C4-2B (cell line): ENCODE data around the gene ZBP1.

Experiments used
- H3K27ac ChIP-seq: fragments of 450-650 bp; 2 replicates; pipeline ENCODE4 v1.5.1; 2017
- ZFX ChIP-seq: fragments of 450-650 bp; IDR thresholded peaks from 2 replicates; pipeline ENCODE4 v1.6.1; 2017
- TF ChIP-seq, protein P1 (sequence below): fragments of 450-650 bp; conservative IDR thresholded peaks from 2 replicates; pipeline ENCODE4 v1.5.1; 2017; ENCODE audit warnings: mild to moderate bottlenecking

The ZBP1 gene

DNA sequence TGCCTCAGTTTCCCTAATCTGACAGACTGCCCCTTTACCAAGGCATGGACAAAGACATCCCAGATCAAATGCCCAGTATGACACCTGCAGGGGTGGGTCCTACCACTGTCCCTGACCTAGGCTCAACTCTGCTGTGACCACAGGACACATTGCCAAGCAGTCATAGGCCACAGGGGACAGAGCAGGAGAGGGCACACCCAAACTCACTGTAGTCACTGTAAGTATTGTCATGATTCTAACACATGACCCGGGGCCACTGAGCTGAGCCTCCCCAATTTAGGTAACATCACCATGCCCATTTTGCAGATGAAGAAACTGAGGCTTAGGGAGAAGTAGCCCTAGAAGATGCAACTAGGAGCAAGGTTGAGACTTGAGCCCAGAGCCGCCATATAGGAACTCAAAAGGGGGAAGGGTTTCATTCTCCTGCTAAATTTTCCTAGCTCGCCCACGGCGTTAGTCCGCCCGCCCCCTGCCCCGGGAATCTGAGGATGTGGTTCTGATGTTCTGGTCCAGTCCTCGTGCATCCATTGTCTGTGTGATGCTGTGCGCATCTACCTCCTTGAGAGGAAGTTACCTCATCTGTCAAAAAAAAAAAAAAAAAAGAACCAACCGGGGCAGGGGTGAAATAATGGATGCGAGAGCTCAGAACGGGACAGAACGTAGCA, 44.8 kb upstream of the ZBP1 start:
- no peak overlapping the region for H3K27ac ChIP-seq
- no peak for TF ChIP-seq ZFX
- TF ChIP-seq, protein P1, sequence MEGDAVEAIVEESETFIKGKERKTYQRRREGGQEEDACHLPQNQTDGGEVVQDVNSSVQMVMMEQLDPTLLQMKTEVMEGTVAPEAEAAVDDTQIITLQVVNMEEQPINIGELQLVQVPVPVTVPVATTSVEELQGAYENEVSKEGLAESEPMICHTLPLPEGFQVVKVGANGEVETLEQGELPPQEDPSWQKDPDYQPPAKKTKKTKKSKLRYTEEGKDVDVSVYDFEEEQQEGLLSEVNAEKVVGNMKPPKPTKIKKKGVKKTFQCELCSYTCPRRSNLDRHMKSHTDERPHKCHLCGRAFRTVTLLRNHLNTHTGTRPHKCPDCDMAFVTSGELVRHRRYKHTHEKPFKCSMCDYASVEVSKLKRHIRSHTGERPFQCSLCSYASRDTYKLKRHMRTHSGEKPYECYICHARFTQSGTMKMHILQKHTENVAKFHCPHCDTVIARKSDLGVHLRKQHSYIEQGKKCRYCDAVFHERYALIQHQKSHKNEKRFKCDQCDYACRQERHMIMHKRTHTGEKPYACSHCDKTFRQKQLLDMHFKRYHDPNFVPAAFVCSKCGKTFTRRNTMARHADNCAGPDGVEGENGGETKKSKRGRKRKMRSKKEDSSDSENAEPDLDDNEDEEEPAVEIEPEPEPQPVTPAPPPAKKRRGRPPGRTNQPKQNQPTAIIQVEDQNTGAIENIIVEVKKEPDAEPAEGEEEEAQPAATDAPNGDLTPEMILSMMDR: no peak

DNA sequence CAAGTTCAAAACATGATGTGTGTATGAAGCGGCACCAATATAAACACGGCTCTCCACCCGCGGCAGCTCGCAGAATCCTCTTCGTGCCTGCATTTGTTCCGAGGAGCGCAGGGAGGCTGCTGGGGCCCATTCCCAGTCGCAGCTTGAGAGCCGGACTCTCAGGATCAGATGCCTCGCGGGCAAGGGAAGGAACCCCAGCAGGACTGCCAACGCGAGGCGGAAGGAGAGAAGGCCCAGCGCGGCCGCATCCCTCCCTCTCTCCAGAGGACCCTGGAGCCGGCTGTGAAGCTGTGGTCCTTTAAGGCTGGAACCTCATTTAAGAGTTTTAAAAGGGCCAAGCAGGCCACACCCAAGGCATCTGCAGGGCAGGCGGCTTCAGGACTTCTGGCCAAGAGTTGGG, 44.2 kb upstream of the ZBP1 start:
- no peak overlapping the region for H3K27ac ChIP-seq
- TF ChIP-seq, protein P1: no peak
- no peak for TF ChIP-seq ZFX

DNA sequence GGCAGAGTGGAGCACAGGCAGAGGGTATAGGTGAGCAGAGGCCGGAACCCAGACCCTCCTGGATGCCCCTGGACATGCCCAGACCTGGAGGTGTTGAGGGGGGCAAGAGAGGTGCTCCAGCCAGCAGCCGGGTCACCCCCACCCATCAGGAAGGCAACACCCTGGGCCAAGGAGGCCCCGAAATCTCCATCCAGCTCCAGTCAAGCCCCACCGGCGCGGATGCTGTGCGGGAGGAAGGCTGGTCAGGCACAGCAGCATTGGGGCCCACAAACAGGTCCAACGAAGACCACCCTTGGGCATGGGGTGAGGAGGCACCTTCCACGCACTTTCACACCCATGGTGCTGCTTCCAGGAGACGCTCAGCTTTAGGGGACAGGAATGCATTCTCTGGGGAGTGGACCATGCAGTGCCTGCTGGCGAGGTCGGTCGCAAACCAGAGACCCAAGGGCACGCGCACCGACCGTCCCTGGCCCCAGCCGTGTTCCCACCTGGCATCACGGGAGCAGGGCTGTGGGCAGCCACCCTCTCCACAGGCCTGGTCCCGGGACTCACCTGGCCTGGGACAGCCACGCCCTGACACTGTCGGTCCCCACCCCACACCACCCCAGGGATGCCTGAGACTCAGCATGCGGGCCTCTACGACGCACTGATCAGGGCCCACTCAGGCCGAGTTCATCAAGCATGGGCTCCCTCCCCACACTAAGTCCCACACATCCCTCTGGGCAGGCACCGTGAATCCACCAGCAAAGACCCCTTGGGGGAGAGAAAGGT, 43.6 kb upstream of the ZBP1 start:
- TF ChIP-seq, protein P1: no peak
- TF ChIP-seq ZFX: no peak
- no peak overlapping the region for H3K27ac ChIP-seq

DNA sequence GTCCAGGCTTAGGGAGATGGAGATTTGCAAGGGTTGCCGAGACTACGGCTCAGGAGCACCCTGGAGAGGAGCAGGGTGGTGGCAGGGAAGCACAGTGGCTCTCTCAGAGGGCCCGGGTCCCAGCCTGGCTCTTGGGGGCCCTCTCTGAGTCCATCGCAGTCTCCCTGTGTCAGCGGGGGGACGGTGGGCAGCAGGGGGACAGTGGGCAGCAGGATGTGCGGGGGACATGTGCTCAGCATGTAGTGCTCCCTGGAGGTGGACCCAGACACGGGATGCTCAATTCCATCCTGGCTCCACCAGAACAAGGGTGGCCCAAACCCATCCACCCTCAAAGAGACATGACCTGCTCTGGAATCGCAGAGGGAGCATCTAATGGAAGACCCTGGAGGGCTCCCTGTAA, 43.0 kb upstream of the ZBP1 start:
- no peak overlapping the region for H3K27ac ChIP-seq
- TF ChIP-seq ZFX: no peak
- TF ChIP-seq, protein P1: no peak

DNA sequence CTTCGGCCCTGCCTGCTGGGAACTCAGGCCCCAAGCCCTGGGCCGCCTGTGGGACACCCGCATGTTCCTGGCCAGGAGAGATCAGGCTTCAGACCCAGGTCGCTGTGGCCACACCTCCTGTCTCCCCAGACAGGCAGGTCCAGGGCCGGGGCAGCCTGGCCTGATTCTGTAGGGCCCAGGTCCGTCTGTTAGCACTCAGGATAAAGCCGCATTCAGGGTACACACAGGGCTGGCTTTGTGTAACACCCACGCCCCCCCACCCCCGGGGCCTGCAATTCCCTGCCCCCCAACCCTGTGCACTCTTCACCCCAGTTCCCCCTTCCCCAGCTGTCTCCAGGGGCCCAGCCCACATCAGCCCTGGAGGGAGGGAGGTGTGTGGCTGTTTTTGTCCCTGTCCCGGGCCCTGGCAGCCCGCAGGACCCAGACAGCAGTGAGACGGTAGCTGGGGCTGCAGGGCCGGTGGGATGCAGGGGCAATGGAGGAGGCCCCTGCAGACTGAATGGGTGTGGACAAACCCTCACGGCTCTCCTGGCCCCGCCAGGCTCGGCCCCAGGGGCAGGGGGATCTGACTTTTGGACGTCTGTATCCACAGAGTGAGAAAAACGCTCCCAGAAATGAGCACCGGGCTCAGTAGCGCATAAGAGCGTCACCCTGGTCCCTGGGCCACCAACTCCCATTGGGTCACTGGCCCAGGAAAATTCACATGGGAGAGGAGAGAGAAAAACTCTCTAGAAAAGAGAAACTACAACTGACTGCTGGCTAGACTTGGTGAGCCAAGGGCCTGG, 42.4 kb upstream of the ZBP1 start:
- TF ChIP-seq ZFX: no peak
- TF ChIP-seq, protein P1: no peak
- H3K27ac ChIP-seq: no peak overlapping the region

DNA sequence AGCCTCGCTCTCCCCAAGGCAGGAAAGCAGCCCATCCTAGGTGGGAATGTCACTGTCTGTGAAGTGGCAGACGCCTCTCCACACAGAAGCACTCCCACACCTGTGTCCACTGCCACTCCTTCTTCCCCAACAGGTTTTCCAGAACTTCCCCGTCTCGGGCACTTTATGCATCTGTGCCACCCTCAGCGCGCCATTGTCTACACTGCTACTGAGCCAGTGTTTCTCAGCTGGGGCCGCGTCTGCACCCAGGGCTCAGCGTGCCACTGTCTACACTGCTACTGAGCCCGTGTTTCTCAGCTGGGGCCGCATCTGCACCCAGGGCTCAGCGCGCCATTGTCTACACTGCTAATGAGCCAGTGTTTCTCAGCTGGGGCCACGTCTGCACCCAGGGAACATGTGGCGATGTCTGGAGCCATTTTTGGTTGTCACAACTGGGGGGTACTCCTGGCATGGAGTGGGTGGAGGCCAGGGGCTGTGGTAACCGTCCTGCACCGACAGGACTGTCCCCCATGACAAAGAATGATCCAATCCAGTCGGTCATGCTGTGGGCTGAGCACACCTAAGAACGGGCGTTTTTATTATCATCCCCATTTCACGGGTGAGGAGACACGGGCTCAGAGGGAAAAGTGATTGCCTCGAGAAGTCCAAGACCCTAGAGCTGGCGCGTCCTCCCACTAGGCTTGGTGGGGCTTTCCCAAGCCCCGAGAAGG, 41.7 kb upstream of the ZBP1 start:
- TF ChIP-seq, protein P1: no peak
- no peak for TF ChIP-seq ZFX
- no peak overlapping the region for H3K27ac ChIP-seq
